AG09319 (cell line): ENCODE results near the gene SCP2.

Experiments
- DNase-seq: peaks from one replicate; pipeline ENCODE4 v3.0.0-alpha.2; 2010; ENCODE audit warnings: low read depth; ENCODE audit errors: extremely low read depth
- TF ChIP-seq, protein P1 (sequence below): IDR thresholded peaks from 2 replicates; pipeline ENCODE4 v1.5.1; 2011; ENCODE audit warnings: low read depth, mild to moderate bottlenecking, inconsistent platforms, low read length, moderate library complexity

SCP2 gene

DNA sequence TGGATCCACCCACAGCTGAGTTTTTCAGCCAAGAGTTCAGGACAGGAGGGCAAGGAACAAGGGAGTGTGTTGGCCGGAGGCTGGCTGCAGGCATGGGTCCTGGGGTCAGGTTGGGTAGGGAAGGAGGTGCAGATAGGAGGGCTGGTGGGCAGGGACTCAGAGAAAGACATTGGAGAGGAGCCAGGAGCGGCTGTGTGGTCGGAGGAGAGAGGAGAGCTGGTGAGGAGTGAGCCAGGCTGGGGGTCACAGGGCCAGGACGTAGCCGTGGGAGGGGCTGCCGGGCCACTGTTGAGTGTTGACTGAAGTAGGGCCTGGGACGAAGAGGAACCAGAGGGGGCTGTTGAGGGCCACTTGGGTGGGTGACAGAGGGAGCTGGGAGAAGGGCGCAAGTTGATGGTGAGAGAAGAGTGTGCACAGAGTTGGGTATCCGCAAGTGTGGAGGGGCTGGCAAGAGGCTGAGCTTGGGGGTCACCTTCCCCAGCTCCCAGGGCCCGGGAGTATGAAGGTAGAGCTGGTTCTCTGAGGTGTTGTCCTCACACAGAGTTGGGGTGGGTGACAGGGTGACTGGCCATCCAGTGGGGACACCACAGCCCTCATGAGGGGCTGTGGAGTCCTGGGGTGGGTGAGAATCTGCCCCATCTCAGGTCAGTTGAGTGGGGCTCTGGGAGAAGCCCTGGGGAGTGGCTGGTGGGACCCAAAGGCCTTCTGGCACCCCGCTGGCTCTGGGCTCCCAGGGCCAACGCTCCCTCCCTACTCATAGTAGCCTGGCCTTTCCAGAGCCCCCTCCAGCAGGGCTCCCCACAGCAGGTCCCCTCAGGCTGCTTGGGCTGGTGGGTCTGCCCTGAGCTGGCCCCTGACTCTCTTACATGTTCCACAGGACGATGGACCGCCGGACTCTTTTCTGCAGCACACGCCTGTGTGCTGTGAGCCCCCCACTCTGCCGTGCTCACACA lies 156.8 kb downstream of the SCP2 start:
- TF ChIP-seq, protein P1, sequence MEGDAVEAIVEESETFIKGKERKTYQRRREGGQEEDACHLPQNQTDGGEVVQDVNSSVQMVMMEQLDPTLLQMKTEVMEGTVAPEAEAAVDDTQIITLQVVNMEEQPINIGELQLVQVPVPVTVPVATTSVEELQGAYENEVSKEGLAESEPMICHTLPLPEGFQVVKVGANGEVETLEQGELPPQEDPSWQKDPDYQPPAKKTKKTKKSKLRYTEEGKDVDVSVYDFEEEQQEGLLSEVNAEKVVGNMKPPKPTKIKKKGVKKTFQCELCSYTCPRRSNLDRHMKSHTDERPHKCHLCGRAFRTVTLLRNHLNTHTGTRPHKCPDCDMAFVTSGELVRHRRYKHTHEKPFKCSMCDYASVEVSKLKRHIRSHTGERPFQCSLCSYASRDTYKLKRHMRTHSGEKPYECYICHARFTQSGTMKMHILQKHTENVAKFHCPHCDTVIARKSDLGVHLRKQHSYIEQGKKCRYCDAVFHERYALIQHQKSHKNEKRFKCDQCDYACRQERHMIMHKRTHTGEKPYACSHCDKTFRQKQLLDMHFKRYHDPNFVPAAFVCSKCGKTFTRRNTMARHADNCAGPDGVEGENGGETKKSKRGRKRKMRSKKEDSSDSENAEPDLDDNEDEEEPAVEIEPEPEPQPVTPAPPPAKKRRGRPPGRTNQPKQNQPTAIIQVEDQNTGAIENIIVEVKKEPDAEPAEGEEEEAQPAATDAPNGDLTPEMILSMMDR, result no peak
- DNase-seq, result no peak

DNA sequence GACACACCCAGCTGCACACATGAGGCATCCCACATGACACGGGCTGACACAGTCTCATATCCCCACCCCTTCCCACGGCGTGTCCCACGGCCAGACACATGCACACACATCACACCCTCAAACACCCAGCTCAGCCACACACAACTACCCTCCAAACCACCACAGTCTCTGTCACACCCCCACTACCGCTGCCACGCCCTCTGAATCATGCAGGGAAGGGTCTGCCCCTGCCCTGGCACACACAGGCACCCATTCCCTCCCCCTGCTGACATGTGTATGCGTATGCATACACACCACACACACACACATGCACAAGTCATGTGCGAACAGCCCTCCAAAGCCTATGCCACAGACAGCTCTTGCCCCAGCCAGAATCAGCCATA lies 157.5 kb downstream of the SCP2 start:
- TF ChIP-seq, protein P1, result no peak
- no peak for DNase-seq

DNA sequence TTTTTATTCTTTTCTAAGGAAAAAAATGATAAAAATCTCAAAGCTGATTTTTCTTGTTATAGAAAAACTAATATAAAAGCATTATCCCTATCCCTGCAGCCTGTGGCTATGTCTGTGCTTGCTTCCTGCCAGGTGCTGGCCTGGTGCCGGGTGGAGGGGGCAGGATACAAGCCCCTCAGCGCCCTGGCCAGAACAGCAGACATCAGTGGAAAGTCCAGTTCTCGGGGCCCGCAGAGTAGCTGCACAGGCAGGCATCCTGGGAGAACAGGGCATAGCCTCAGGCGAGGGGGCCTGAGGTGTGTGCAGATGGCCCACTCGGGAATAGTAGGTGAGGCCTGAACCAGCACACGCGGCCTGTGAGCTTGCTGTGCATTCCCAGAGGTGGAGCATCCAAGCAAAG lies 158.3 kb downstream of the SCP2 start:
- TF ChIP-seq, protein P1, result no peak
- no peak for DNase-seq

DNA sequence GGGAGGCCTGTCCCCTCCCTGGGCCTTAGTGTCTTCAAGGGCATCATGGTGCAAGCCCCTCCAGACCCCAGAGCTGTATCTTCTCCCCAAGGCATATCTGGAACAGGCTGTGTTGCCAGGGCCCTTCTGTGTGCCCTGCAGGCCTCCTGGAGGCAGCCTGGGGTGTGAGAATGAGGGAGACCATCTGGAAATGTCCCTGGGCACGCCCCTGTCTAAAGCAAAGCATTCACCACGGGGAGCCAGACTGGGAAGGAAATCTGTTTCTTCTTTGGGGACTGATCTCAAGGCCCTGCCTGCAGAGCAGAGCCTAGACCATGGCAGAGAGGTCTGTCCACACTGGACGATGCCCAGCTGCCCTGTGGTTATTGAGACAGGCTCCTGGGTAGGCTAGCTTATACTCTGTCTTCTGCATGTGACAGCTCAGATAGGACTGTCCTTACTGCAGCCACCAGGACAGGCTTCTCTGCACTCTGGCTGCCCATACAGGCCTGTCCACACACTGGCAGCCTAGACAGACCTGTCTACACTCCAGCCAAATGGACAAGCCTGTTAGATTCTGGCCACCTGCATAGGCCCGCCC lies 159.5 kb downstream of the SCP2 start:
- DNase-seq, result no peak

DNA sequence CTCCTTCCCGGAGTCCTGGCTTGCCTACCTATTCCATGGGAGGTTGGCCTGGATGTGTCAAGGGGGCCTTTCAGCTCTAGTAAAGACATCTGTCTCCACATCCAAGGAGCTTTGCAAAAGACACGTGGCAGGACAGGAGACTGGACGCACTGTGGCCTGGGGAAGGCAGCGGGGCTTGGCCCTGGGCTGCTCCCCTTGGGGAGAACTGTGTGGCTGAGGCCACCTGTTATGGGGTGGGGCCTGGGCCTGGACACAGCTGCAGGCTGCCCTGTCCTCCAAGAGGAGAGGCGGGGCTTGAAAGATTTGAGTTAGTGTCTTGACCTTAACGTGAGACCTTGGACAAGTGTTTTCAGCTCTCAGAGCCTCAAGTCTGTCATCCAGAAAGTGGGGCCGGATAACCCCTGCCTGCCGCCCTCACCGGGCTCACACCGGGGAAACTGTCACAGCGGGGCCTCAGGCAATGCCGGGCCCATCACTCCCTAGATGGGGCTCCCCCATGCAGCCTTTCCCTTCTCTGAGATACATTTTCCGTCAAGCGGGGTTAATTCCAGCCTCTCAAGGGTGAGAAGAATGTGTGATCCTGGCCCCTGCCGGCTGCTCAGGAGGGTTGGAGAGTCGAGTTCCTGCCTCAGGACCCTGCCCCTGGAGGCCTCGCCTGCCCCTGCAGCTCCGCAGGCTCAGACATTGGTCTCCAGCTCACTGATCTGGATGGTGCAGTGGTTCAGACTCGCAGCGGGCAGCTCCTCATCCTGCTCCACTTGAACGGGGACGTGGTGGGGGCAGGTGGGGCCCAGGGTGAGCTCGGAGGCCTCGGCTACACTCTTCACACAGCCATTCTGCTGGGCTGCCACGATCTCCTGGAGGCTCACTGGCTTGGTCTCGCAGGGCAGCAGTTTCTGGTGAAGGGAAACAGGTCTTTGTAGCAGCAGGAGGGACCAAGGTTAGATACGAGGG lies 160.5 kb downstream of the SCP2 start:
- no peak for DNase-seq

More for the DNA sequence above, 159.5 kb downstream of the SCP2 start:
- TF ChIP-seq, protein P1, result no peak

DNA sequence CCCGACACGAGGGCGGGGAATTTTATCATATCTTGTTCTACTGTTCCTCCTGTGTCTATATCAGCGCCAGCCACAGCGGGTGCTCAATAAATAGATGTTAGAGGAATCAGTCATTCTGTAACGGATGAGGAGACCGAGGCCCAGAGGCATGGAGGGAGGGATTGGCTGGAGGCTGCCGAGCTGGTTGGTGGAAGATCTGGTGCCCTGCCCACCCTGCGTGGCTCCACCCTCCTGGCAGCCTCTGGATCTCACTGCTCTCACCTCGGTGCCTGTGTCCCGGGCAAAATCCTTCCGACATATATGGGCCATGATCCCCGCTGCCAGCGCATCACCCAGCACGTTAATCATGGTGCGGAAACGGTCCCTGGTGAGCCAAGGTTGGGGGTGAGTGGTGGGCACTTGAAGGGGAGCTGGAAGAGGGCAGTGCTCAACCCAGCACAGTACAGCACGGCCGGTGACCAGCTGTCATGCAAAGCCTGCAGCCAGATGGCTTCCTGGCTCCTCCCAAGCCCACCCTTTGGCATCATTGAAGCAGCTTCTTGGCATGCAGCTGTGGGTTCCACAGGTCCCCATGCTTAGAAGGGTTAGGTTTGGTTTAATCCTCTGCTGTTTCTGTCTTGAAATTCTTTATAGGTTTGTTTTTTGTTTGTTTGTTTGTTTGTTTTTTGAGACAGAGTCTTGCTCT lies 161.7 kb downstream of the SCP2 start:
- no peak for DNase-seq
- TF ChIP-seq, protein P1, result no peak

More for the DNA sequence above, 160.5 kb downstream of the SCP2 start:
- TF ChIP-seq, protein P1, result no peak
